Keratinocyte (primary cell): ENCODE measurements around the gene ZNF512B. TPM values are rescaled to one million over a fixed set of nuclear protein-coding genes. Genes with fewer than 3 reads are reported as not detected.

Experiments
- DNase-seq: peaks from one replicate; pipeline ENCODE4 v3.0.0-alpha.2; 2011; ENCODE audit warnings: low read depth, missing footprints, low spot score
- FAIRE-seq: peaks from 2 replicates; lab custom pipeline; 2011; peaks lifted over from hg19 to GRCh38; lab: Jason Lieb, UNC
- H2AFZ ChIP-seq: 2 replicates; pipeline ENCODE4 v1.6.0; 2012; ENCODE audit warnings: low read length, control low read depth, inconsistent platforms; ENCODE audit not compliant: control insufficient read depth
- H3K27ac ChIP-seq: 2 replicates; pipeline ENCODE4 v1.5.1; 2011; ENCODE audit warnings: low read length; ENCODE audit not compliant: control insufficient read depth, insufficient read depth
- H3K27me3 ChIP-seq: 3 replicates; pipeline ENCODE4 v1.6.0; 2011; ENCODE audit warnings: low read length; ENCODE audit not compliant: control insufficient read depth, insufficient read depth; ENCODE audit errors: extremely low read depth
- H3K36me3 ChIP-seq, 2 experiments: 2 replicates in 1 of 2; 3 replicates in 1 of 2; pipeline ENCODE4 v1.5.1; 2011; ENCODE audit warnings: low read length in 2 of 2, mild to moderate bottlenecking in 1 of 2; ENCODE audit not compliant: control insufficient read depth in 2 of 2, insufficient read depth in 2 of 2; ENCODE audit errors: extremely low read depth in 1 of 2
- H3K4me1 ChIP-seq: 3 replicates; pipeline ENCODE4 v1.5.1; 2011; ENCODE audit warnings: low read length; ENCODE audit not compliant: control insufficient read depth, insufficient read depth; ENCODE audit errors: extremely low read depth
- H3K4me2 ChIP-seq: 3 replicates; pipeline ENCODE4 v1.6.0; 2011; ENCODE audit warnings: low read depth, low read length; ENCODE audit not compliant: control insufficient read depth, insufficient read depth; ENCODE audit errors: extremely low read depth
- H3K4me3 ChIP-seq, 3 experiments: fragments of 200-600 bp in 1 of 3; sonication (generic) in 1 of 3; 2 replicates in 2 of 3; 3 replicates in 1 of 3; pipeline ENCODE4 v1.5.1; 2011 to 2016; ENCODE audit warnings: low read length in 3 of 3, mild to moderate bottlenecking in 3 of 3, control low read depth in 2 of 3, inconsistent platforms in 1 of 3, low read depth in 1 of 3, mixed read lengths in 1 of 3, mixed run types in 1 of 3, moderate library complexity in 1 of 3; ENCODE audit not compliant: control insufficient read depth in 2 of 3, insufficient read depth in 2 of 3; ENCODE audit errors: extremely low read depth in 1 of 3
- H3K79me2 ChIP-seq: 2 replicates; pipeline ENCODE4 v1.6.0; 2012; ENCODE audit warnings: low read length; ENCODE audit not compliant: control insufficient read depth, insufficient read depth
- H3K9ac ChIP-seq: 3 replicates; pipeline ENCODE4 v1.6.0; 2011; ENCODE audit warnings: low read length; ENCODE audit not compliant: control insufficient read depth, insufficient read depth; ENCODE audit errors: extremely low read depth
- H3K9me1 ChIP-seq: 3 replicates; pipeline ENCODE4 v1.6.0; 2011; ENCODE audit warnings: low read length; ENCODE audit not compliant: control insufficient read depth, insufficient read depth; ENCODE audit errors: extremely low read depth
- H3K9me3 ChIP-seq: 2 replicates; pipeline ENCODE4 v1.5.1; 2012; ENCODE audit warnings: low read depth, low read length; ENCODE audit not compliant: control insufficient read depth
- H4K20me1 ChIP-seq: 3 replicates; pipeline ENCODE4 v1.6.0; 2011; ENCODE audit warnings: low read length; ENCODE audit not compliant: control insufficient read depth, insufficient read depth; ENCODE audit errors: extremely low read depth
- EZH2 ChIP-seq: IDR thresholded peaks from one replicate; pipeline ENCODE4 v1.6.1; 2012; ENCODE audit warnings: inconsistent platforms, mild to moderate bottlenecking, low read length, moderate library complexity
- dilution Hi-C: fragments of 300-500 bp; cut with MboI; formaldehyde crosslinking; loops from one replicate; pipeline ENCODE4 v1.7.0; 2020; ENCODE audit warnings: low sequenced_read_pairs; ENCODE audit not compliant: extremely low pct_ligation_motif_present
- polyA plus RNA-seq, 5 experiments: library from polyadenylated mRNA; depleted of rRNA in 3 of 5; stranded (reverse) in 3 of 5; stranded (forward) in 1 of 5; unstranded in 1 of 5; fragments of >200 nt; gene quantifications; 1 replicate in 1 of 5; 2 replicates in 3 of 5; 3 replicates in 1 of 5; pipeline versions ENCODE4 v1.2.1 to v1.2.3, GENCODE V29; 2011 to 2012; ENCODE audit warnings: missing spikeins in 2 of 5, low read depth in 1 of 5, low replicate concordance in 1 of 5
- TF ChIP-seq, protein P1 (sequence below), 3 experiments: IDR thresholded peaks in 1 of 3; conservative IDR thresholded peaks in 1 of 3; optimal IDR thresholded peaks in 1 of 3; 2 replicates in 2 of 3; 3 replicates in 1 of 3; pipeline versions ENCODE3 to v1.5.1; 2011; ENCODE audit warnings: low read length in 3 of 3, mild to moderate bottlenecking in 3 of 3, moderate library complexity in 2 of 3, control low read depth in 1 of 3, inconsistent platforms in 1 of 3; ENCODE audit not compliant: insufficient read depth in 2 of 3; ENCODE audit errors: extremely low read depth in 1 of 3

The ZNF512B gene
- polyA plus RNA-seq, 1 donor (not counting 4 experiments of a cell fraction or from before 2014, with no cell fraction given), result 2.4 TPM

DNA sequence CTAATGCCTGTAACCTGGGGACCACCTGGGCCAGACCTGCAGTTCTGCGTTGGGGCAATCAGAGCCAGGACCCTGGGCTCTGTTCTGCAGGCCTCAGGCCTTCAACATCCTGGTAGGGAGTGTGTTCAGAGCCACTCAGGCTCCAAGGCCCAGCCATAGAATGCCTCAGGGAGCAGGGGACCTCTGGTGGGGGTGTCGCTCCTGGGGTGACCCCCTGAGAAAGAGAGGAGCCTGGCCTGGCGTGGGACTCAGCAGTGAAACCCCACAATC is 26.0 kb downstream of the ZNF512B start:
- no peak overlapping the region for H3K4me2 ChIP-seq
- no peak overlapping the region for H3K9ac ChIP-seq
- H2AFZ ChIP-seq, result no peak overlapping the region
- dilution Hi-C loops, result no loop called here
- H3K9me1 ChIP-seq, result peaks cover 2% of the 10 kb centered on the region
- H3K27me3 ChIP-seq, result no peaks in the 10 kb centered on the region
- H3K79me2 ChIP-seq, result peaks cover 33% of the 10 kb centered on the region
- H3K4me1 ChIP-seq, result peaks cover 25% of the 10 kb centered on the region
- FAIRE-seq (no peak), DNase-seq (no peak)
- H3K36me3 ChIP-seq, result peaks cover 23 to 32% of the 10 kb centered on the region in 2 experiments
- no peak overlapping the region for H3K27ac ChIP-seq
- H3K9me3 ChIP-seq, result no peaks in the 10 kb centered on the region
- no peak overlapping the region for H3K4me3 ChIP-seq
- no peak for TF ChIP-seq EZH2
- TF ChIP-seq, protein P1, sequence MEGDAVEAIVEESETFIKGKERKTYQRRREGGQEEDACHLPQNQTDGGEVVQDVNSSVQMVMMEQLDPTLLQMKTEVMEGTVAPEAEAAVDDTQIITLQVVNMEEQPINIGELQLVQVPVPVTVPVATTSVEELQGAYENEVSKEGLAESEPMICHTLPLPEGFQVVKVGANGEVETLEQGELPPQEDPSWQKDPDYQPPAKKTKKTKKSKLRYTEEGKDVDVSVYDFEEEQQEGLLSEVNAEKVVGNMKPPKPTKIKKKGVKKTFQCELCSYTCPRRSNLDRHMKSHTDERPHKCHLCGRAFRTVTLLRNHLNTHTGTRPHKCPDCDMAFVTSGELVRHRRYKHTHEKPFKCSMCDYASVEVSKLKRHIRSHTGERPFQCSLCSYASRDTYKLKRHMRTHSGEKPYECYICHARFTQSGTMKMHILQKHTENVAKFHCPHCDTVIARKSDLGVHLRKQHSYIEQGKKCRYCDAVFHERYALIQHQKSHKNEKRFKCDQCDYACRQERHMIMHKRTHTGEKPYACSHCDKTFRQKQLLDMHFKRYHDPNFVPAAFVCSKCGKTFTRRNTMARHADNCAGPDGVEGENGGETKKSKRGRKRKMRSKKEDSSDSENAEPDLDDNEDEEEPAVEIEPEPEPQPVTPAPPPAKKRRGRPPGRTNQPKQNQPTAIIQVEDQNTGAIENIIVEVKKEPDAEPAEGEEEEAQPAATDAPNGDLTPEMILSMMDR (optimal IDR thresholded peaks at IDR 0.05 in 1 of 3, IDR thresholded peaks at IDR 0.05 in 1 of 3, conservative IDR thresholded peaks at IDR 0.05 in 1 of 3; ENCODE audit: extremely low read depth in 1 of 3, insufficient read depth in 2 of 3, low read length in 3 of 3), result no peak
- peaks cover 19% of the 10 kb centered on the region for H4K20me1 ChIP-seq

DNA sequence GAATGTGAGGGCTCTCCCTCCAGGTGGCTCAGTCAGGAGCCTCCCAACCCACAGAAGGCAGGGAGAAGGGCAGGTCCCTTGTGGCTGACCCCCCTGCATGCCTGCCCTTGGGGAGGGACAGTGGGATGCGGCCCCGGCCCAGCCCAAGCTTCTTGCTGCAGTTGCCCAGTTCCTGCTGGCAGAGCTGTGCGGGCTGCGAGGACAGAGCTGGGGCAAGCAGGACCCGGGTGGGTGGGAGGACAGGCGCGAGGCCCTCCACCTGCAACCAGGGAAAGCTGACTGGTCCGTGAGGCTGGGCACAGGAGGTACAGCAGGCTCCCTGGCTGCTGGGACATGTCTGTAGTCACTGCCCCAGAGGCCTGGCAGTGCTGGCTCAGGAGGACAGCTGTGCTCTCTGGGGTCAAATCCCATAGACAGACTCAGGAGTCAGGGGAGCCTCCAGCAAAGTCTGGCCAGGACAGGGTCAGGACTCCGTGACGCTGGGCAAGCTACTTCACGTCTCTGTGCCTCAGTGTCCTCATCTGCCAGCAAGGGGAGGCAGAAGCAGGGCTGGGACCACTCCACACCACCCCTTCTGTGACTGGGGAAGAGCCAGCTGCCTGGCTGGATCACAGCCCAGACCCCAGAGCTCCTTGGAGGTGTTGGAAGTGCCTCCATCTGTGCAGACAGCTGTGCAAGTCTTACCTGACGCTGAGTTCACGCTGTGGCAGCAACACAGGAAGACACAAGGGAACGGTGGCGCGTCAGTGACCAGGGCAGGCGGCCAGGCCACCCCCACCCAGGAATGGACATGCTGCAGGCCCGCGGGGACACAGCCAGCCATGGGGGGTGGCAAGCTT is 26.5 kb downstream of the ZNF512B start:
- peaks cover 32% of the 10 kb centered on the region for H3K79me2 ChIP-seq
- H3K36me3 ChIP-seq, result peaks cover 23 to 32% of the 10 kb centered on the region in 2 experiments
- H3K9me3 ChIP-seq, result no peaks in the 10 kb centered on the region
- H3K9ac ChIP-seq, result no peak overlapping the region
- no peak overlapping the region for H3K4me2 ChIP-seq
- H3K4me1 ChIP-seq, result peaks cover 20% of the 10 kb centered on the region
- no peak for FAIRE-seq
- no peak for DNase-seq
- H3K9me1 ChIP-seq, result no peaks in the 10 kb centered on the region
- peak overlapping the region; percentile 61 for H3K27ac ChIP-seq
- H3K27me3 ChIP-seq, result no peaks in the 10 kb centered on the region
- H3K4me3 ChIP-seq, result no peak overlapping the region
- dilution Hi-C loops, result no loop called here
- H4K20me1 ChIP-seq, result peaks cover 15% of the 10 kb centered on the region
- no peak overlapping the region for H2AFZ ChIP-seq
- TF ChIP-seq EZH2, result no peak
- TF ChIP-seq, protein P1 (optimal IDR thresholded peaks at IDR 0.05 in 1 of 3, IDR thresholded peaks at IDR 0.05 in 1 of 3, conservative IDR thresholded peaks at IDR 0.05 in 1 of 3; ENCODE audit: extremely low read depth in 1 of 3, insufficient read depth in 2 of 3, low read length in 3 of 3), result no peak
